Keratinocyte (primary cell): Measurements from ENCODE around the gene COL8A2. TPM values are rescaled to one million over a fixed set of nuclear protein-coding genes. Genes with fewer than 3 reads are reported as not detected.

Experiments used
- DNase-seq: peaks from one replicate; pipeline ENCODE4 v3.0.0-alpha.2; 2011; ENCODE audit warnings: low read depth, missing footprints, low spot score
- FAIRE-seq: peaks from 2 replicates; lab custom pipeline; 2011; peaks lifted over from hg19 to GRCh38; lab: Jason Lieb, UNC
- H2AFZ ChIP-seq: 2 replicates; pipeline ENCODE4 v1.6.0; 2012; ENCODE audit warnings: low read length, control low read depth, inconsistent platforms; ENCODE audit not compliant: control insufficient read depth
- H3K27ac ChIP-seq: 2 replicates; pipeline ENCODE4 v1.5.1; 2011; ENCODE audit warnings: low read length; ENCODE audit not compliant: control insufficient read depth, insufficient read depth
- H3K27me3 ChIP-seq: 3 replicates; pipeline ENCODE4 v1.6.0; 2011; ENCODE audit warnings: low read length; ENCODE audit not compliant: control insufficient read depth, insufficient read depth; ENCODE audit errors: extremely low read depth
- H3K36me3 ChIP-seq, 2 experiments: 2 replicates in 1 of 2; 3 replicates in 1 of 2; pipeline ENCODE4 v1.5.1; 2011; ENCODE audit warnings: low read length in 2 of 2, mild to moderate bottlenecking in 1 of 2; ENCODE audit not compliant: control insufficient read depth in 2 of 2, insufficient read depth in 2 of 2; ENCODE audit errors: extremely low read depth in 1 of 2
- H3K4me1 ChIP-seq: 3 replicates; pipeline ENCODE4 v1.5.1; 2011; ENCODE audit warnings: low read length; ENCODE audit not compliant: control insufficient read depth, insufficient read depth; ENCODE audit errors: extremely low read depth
- H3K4me2 ChIP-seq: 3 replicates; pipeline ENCODE4 v1.6.0; 2011; ENCODE audit warnings: low read depth, low read length; ENCODE audit not compliant: control insufficient read depth, insufficient read depth; ENCODE audit errors: extremely low read depth
- H3K4me3 ChIP-seq, 3 experiments: fragments of 200-600 bp in 1 of 3; sonication (generic) in 1 of 3; 2 replicates in 2 of 3; 3 replicates in 1 of 3; pipeline ENCODE4 v1.5.1; 2011 to 2016; ENCODE audit warnings: low read length in 3 of 3, mild to moderate bottlenecking in 3 of 3, control low read depth in 2 of 3, inconsistent platforms in 1 of 3, low read depth in 1 of 3, mixed read lengths in 1 of 3, mixed run types in 1 of 3, moderate library complexity in 1 of 3; ENCODE audit not compliant: control insufficient read depth in 2 of 3, insufficient read depth in 2 of 3; ENCODE audit errors: extremely low read depth in 1 of 3
- H3K79me2 ChIP-seq: 2 replicates; pipeline ENCODE4 v1.6.0; 2012; ENCODE audit warnings: low read length; ENCODE audit not compliant: control insufficient read depth, insufficient read depth
- H3K9ac ChIP-seq: 3 replicates; pipeline ENCODE4 v1.6.0; 2011; ENCODE audit warnings: low read length; ENCODE audit not compliant: control insufficient read depth, insufficient read depth; ENCODE audit errors: extremely low read depth
- H3K9me1 ChIP-seq: 3 replicates; pipeline ENCODE4 v1.6.0; 2011; ENCODE audit warnings: low read length; ENCODE audit not compliant: control insufficient read depth, insufficient read depth; ENCODE audit errors: extremely low read depth
- H3K9me3 ChIP-seq: 2 replicates; pipeline ENCODE4 v1.5.1; 2012; ENCODE audit warnings: low read depth, low read length; ENCODE audit not compliant: control insufficient read depth
- H4K20me1 ChIP-seq: 3 replicates; pipeline ENCODE4 v1.6.0; 2011; ENCODE audit warnings: low read length; ENCODE audit not compliant: control insufficient read depth, insufficient read depth; ENCODE audit errors: extremely low read depth
- EZH2 ChIP-seq: IDR thresholded peaks from one replicate; pipeline ENCODE4 v1.6.1; 2012; ENCODE audit warnings: inconsistent platforms, mild to moderate bottlenecking, low read length, moderate library complexity
- dilution Hi-C: fragments of 300-500 bp; cut with MboI; formaldehyde crosslinking; loops from one replicate; pipeline ENCODE4 v1.7.0; 2020; ENCODE audit warnings: low sequenced_read_pairs; ENCODE audit not compliant: extremely low pct_ligation_motif_present
- polyA plus RNA-seq, 5 experiments: library from polyadenylated mRNA; depleted of rRNA in 3 of 5; stranded (reverse) in 3 of 5; stranded (forward) in 1 of 5; unstranded in 1 of 5; fragments of >200 nt; gene quantifications; 1 replicate in 1 of 5; 2 replicates in 3 of 5; 3 replicates in 1 of 5; pipeline versions ENCODE4 v1.2.1 to v1.2.3, GENCODE V29; 2011 to 2012; ENCODE audit warnings: missing spikeins in 2 of 5, low read depth in 1 of 5, low replicate concordance in 1 of 5
- TF ChIP-seq, protein P1 (sequence below), 3 experiments: IDR thresholded peaks in 1 of 3; conservative IDR thresholded peaks in 1 of 3; optimal IDR thresholded peaks in 1 of 3; 2 replicates in 2 of 3; 3 replicates in 1 of 3; pipeline versions ENCODE3 to v1.5.1; 2011; ENCODE audit warnings: low read length in 3 of 3, mild to moderate bottlenecking in 3 of 3, moderate library complexity in 2 of 3, control low read depth in 1 of 3, inconsistent platforms in 1 of 3; ENCODE audit not compliant: insufficient read depth in 2 of 3; ENCODE audit errors: extremely low read depth in 1 of 3

COL8A2 gene
- polyA plus RNA-seq, 1 donor (not counting 4 experiments of a cell fraction or from before 2014, with no cell fraction given), result 0.09 TPM

DNA sequence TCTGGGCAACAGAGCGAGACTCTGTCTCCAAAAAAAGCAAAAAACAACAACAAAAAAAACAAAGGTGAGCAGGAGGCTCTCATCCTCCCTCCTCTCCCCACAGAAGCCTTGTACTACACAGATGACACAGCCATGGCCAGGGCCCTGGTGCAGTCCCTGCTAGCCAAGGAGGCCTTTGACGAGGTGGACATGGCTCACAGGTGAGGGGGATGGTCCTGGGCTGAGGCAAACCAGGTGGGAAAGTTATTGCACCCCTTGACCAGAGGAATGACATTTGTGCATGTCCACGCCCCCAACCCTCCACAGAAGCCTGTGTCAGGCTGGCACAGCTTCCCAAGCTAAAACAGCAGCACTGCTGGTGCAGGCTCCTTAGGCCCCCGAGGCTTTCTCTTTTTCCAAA lies 33.9 kb downstream of the COL8A2 start:
- dilution Hi-C loops, result no loop called here
- Histone ChIP-seq H3K4me3 (no peak overlapping the region), H3K4me1 (peaks cover 9% of the 10 kb centered on the region), H3K36me3 (peaks cover 32 to 50% of the 10 kb centered on the region in 2 experiments), H3K79me2 (peaks cover 34% of the 10 kb centered on the region), H3K27ac (no peak overlapping the region), H3K27me3 (no peaks in the 10 kb centered on the region), H2AFZ (no peak overlapping the region), H3K4me2 (no peak overlapping the region), H3K9me1 (peaks cover 2% of the 10 kb centered on the region), H3K9me3 (no peaks in the 10 kb centered on the region), H3K9ac (no peak overlapping the region), H4K20me1 (no peaks in the 10 kb centered on the region)
- DNase-seq, result no peak
- TF ChIP-seq, protein P1, sequence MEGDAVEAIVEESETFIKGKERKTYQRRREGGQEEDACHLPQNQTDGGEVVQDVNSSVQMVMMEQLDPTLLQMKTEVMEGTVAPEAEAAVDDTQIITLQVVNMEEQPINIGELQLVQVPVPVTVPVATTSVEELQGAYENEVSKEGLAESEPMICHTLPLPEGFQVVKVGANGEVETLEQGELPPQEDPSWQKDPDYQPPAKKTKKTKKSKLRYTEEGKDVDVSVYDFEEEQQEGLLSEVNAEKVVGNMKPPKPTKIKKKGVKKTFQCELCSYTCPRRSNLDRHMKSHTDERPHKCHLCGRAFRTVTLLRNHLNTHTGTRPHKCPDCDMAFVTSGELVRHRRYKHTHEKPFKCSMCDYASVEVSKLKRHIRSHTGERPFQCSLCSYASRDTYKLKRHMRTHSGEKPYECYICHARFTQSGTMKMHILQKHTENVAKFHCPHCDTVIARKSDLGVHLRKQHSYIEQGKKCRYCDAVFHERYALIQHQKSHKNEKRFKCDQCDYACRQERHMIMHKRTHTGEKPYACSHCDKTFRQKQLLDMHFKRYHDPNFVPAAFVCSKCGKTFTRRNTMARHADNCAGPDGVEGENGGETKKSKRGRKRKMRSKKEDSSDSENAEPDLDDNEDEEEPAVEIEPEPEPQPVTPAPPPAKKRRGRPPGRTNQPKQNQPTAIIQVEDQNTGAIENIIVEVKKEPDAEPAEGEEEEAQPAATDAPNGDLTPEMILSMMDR (optimal IDR thresholded peaks at IDR 0.05 in 1 of 3, IDR thresholded peaks at IDR 0.05 in 1 of 3, conservative IDR thresholded peaks at IDR 0.05 in 1 of 3; ENCODE audit: extremely low read depth in 1 of 3, insufficient read depth in 2 of 3, low read length in 3 of 3), result no peak
- no peak for TF ChIP-seq EZH2
- no peak for FAIRE-seq

DNA sequence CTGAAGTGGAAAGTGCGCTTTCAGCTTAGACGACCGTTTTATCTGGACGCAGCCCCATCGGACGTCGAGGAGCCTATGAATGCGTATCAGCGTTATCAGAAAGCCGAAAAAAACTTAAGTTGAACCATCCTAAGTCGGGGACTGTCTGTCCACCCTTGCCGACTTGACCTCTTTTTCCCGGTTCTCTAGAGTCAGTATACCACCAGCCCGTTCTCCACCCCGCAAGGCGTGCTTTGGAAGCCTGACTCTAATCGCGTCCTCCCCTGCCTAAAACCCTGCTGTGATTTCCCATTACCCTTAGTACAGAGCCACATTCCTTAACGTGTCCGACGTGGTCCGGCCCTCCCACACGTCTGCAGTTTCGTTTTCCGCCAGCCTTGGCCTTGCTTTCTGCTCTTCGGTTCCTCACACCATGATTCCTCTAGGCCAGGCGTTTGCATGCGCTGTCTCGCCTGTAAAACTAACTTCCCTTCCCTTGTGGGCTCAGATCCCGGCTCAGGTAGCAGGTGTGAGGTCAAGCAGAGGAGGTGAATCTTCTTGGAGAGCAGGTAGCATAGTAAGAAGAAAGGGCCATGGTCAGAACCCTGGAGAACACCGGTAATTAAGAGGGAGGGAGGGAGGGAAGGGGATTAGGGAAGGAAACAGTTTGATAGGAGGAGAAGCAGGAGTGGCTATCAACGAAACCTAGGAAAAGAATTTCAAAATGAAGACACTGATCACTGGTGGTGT lies 35.5 kb downstream of the COL8A2 start:
- H4K20me1 ChIP-seq, result no peaks in the 10 kb centered on the region
- TF ChIP-seq EZH2, result no peak
- TF ChIP-seq, protein P1 (optimal IDR thresholded peaks at IDR 0.05 in 1 of 3, IDR thresholded peaks at IDR 0.05 in 1 of 3, conservative IDR thresholded peaks at IDR 0.05 in 1 of 3; ENCODE audit: extremely low read depth in 1 of 3, insufficient read depth in 2 of 3, low read length in 3 of 3), result no peak
- dilution Hi-C loops, result no loop called here
- H3K4me1 ChIP-seq, result peaks cover 10% of the 10 kb centered on the region
- DNase-seq (no peak), FAIRE-seq (peak; percentile 9)
- H3K27me3 ChIP-seq, result no peaks in the 10 kb centered on the region
- H3K36me3 ChIP-seq, result peaks cover 28 to 42% of the 10 kb centered on the region in 2 experiments
- peaks cover 34% of the 10 kb centered on the region for H3K79me2 ChIP-seq
- H3K9me3 ChIP-seq, result no peaks in the 10 kb centered on the region
- no peaks in the 10 kb centered on the region for H3K9me1 ChIP-seq
- H2AFZ ChIP-seq, result peak overlapping the region; percentile 93
- peak overlapping the region; percentile 77 to 98 (median 92) for H3K4me3 ChIP-seq
- peak overlapping the region; percentile 100 for H3K4me2 ChIP-seq
- peak overlapping the region; percentile 90 for H3K9ac ChIP-seq
- peak overlapping the region; percentile 85 for H3K27ac ChIP-seq
